Measurements from ENCODE around the gene PAX2. TPM values are rescaled to one million over a fixed set of nuclear protein-coding genes. Genes with fewer than 3 reads are reported as not detected.

The PAX2 gene
- total RNA-seq, 1 experiment from 2014 or later: not detected

- no peak overlapping the region for H3K4me3 ChIP-seq
- no peak overlapping the region for H3K27ac ChIP-seq
- ChIA-PET POLR2A (ENCODE audit: unreplicated experiment) (no interaction called here), CTCF (no interaction called here)
- no peak overlapping the region for H2AFZ ChIP-seq
- no peaks in the 10 kb centered on the region for H3K4me1 ChIP-seq (replicated peaks; ENCODE audit: insufficient read depth)
- H3K36me3 ChIP-seq (ENCODE audit: low read depth): no peaks in the 10 kb centered on the region
- no peaks in the 10 kb centered on the region for H3F3A ChIP-seq (ENCODE audit: insufficient read depth, low read depth)
- H3K79me2 ChIP-seq (ENCODE audit: low read depth): no peaks in the 10 kb centered on the region
- H3K9me2 ChIP-seq (ENCODE audit: insufficient read depth): no peaks in the 10 kb centered on the region
- H3K9me3 ChIP-seq (ENCODE audit: insufficient read depth, low read depth): no peaks in the 10 kb centered on the region
- BruUV-seq (replicated peaks): no TSS peak
- no peaks in the 10 kb centered on the region for H4K20me1 ChIP-seq (ENCODE audit: insufficient read depth)
- TF ChIP-seq CTCF (conservative IDR thresholded peaks at IDR 0.05) (no peak), EZH2 (IDR thresholded peaks at IDR 0.05; ENCODE audit: low read depth) (no peak)
- H3K27me3 ChIP-seq (ENCODE audit: insufficient read depth, low read depth): peaks cover 97% of the 10 kb centered on the region
- H3K4me2 ChIP-seq: no peak overlapping the region
- no peak for DNase-seq
- intact Hi-C loops (cut with micrococcal nuclease; ENCODE audit: unreplicated experiment): no loop called here
Measured at GRCh38 chr10:100806356-100806645, 60.9 kb downstream of the PAX2 start.

GRCh38 chr10:100807241-100807951 is 62.0 kb downstream of the PAX2 start:
- H3K9me3 ChIP-seq (ENCODE audit: insufficient read depth, low read depth): no peaks in the 10 kb centered on the region
- H3K27ac ChIP-seq: no peak overlapping the region
- no TSS peak for BruUV-seq (replicated peaks)
- no peaks in the 10 kb centered on the region for H3K9me2 ChIP-seq (ENCODE audit: insufficient read depth)
- TF ChIP-seq EZH2 (IDR thresholded peaks at IDR 0.05; ENCODE audit: low read depth): no peak
- TF ChIP-seq CTCF (conservative IDR thresholded peaks at IDR 0.05): no peak
- ChIA-PET POLR2A (ENCODE audit: unreplicated experiment) (no interaction called here), CTCF (interaction anchor here (0.6 kb wide), 1 partner anchor 524 kb away, joined by 3 read pairs; no protein-coding TSS in a partner anchor)
- H3K4me3 ChIP-seq: no peak overlapping the region
- H3K4me1 ChIP-seq (replicated peaks; ENCODE audit: insufficient read depth): no peaks in the 10 kb centered on the region
- peaks cover 97% of the 10 kb centered on the region for H3K27me3 ChIP-seq (ENCODE audit: insufficient read depth, low read depth)
- H3K79me2 ChIP-seq (ENCODE audit: low read depth): no peaks in the 10 kb centered on the region
- no peak for DNase-seq
- no peaks in the 10 kb centered on the region for H4K20me1 ChIP-seq (ENCODE audit: insufficient read depth)
- H3K4me2 ChIP-seq: no peak overlapping the region
- H3F3A ChIP-seq (ENCODE audit: insufficient read depth, low read depth): no peaks in the 10 kb centered on the region
- intact Hi-C loops (cut with micrococcal nuclease; ENCODE audit: unreplicated experiment): no loop called here
- H3K36me3 ChIP-seq (ENCODE audit: low read depth): no peaks in the 10 kb centered on the region
- no peak overlapping the region for H2AFZ ChIP-seq

- POLR2A ChIA-PET (ENCODE audit: unreplicated experiment): no interaction called here
- intact Hi-C loops (cut with micrococcal nuclease; ENCODE audit: unreplicated experiment): no loop called here
- no peaks in the 10 kb centered on the region for H3K79me2 ChIP-seq (ENCODE audit: low read depth)
- TF ChIP-seq EZH2 (IDR thresholded peaks at IDR 0.05; ENCODE audit: low read depth) (no peak), CTCF (conservative IDR thresholded peaks at IDR 0.05) (no peak)
- H3K27me3 ChIP-seq (ENCODE audit: insufficient read depth, low read depth): peaks cover 97% of the 10 kb centered on the region
- H3K27ac ChIP-seq: no peak overlapping the region
- BruUV-seq (replicated peaks): no TSS peak
- H3K9me3 ChIP-seq (ENCODE audit: insufficient read depth, low read depth): no peaks in the 10 kb centered on the region
- H3K4me3 ChIP-seq: no peak overlapping the region
- no peaks in the 10 kb centered on the region for H3F3A ChIP-seq (ENCODE audit: insufficient read depth, low read depth)
- no peaks in the 10 kb centered on the region for H3K4me1 ChIP-seq (replicated peaks; ENCODE audit: insufficient read depth)
- no peak overlapping the region for H2AFZ ChIP-seq
- no peaks in the 10 kb centered on the region for H4K20me1 ChIP-seq (ENCODE audit: insufficient read depth)
- CTCF ChIA-PET: no interaction called here
- no peaks in the 10 kb centered on the region for H3K36me3 ChIP-seq (ENCODE audit: low read depth)
- H3K4me2 ChIP-seq: no peak overlapping the region
- H3K9me2 ChIP-seq (ENCODE audit: insufficient read depth): no peaks in the 10 kb centered on the region
- DNase-seq: no peak
Measured at GRCh38 chr10:100808876-100809275, 63.5 kb downstream of the PAX2 start.

All from PC-9 (cell line).